Fibroblast of skin of abdomen (primary cell): ENCODE data around the gene BORCS6.
A peak's percentile ranks its signal among the peaks of the same experiment; 100 is the strongest.

ENCODE experiments used
- DNase-seq: peaks from one replicate; pipeline ENCODE4 v3.0.0-alpha.2; 2013

The BORCS6 gene

DNA sequence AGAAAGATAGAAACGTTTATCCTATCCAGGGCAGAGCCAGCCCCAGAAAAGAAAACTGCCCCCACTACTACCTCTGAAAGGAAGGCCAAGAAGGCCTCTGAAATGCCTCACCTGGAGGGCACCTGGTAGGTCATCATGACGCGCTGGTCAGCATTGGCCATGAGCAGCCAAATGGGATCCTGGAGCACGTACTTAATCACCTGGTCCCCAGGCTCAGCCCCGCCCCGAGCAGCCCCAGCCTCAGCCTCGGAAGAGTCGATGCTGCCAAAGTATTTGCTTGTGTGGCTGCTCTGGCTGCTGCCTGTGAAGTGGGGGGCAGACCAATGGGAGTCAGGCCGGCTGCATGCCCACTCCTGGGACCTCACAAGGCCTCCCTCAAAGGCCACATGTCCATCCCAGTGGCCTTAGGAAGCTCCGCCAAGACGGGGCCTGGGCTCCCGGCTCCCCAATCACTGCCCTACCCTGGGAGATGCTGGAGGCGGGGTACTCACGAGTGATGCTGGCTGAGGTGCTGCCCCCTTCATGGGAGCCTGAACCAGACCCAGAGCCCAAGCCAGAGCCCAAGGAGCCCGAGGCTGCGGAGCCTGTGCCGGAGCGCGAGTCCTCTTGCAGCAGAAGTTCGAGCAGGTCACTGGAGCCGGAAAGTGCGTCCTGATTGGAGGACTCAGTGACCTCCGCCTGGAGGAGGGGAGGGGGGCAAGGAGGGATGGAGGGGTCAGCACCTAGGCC lies 47.7 kb downstream of the BORCS6 start:
- no peak for DNase-seq

DNA sequence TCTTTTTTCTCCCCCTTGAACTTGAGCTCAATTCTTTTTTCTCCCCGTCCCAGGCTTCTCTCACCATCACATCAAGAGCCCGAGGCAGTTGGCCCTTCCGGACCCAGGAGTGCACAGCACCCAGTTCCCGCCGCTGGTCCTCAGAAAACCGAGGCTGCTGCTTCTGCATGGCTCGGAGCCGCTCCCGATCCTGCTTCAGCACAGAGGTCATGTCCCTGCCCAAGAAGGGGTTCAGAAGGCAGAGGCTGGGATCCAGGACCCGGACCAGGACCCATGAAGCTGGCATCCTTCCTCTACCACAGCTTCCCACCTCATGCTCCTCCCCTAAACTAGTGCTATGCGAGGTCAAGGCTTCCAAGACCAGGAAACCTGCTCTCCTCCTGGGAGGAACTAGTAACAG lies 48.2 kb downstream of the BORCS6 start:
- DNase-seq, result no peak

GRCh38 chr17:8141045-8141444 lies 48.9 kb downstream of the BORCS6 start:
- no peak for DNase-seq

- no peak for DNase-seq
Measured at GRCh38 chr17:8140065-8141029, 49.6 kb downstream of the BORCS6 start.

GRCh38 chr17:8138672-8139371 lies 51.2 kb downstream of the BORCS6 start:
- DNase-seq, result peak; percentile 99

- DNase-seq, result no peak
Measured at GRCh38 chr17:8138374-8138671, 51.7 kb downstream of the BORCS6 start.
